Parathyroid adenoma (tissue), 2 donors: ENCODE data around the gene PRKG1.
A peak's percentile ranks its signal among the peaks of the same experiment; 100 is the strongest.

ENCODE experiments used
- H2AFZ ChIP-seq: fragments of 300-600 bp; sonication (generic); one replicate; pipeline ENCODE4 v1.7.0; 2017; ENCODE audit warnings: antibody characterized with exemption, mild to moderate bottlenecking
- H3K27ac ChIP-seq: fragments of 300-600 bp; sonication (generic); one replicate; pipeline ENCODE4 v1.7.0; 2017
- H3K27me3 ChIP-seq: fragments of 300-600 bp; sonication (generic); one replicate; pipeline ENCODE4 v1.7.0; 2017; ENCODE audit warnings: low read length; ENCODE audit not compliant: control insufficient read depth, insufficient read depth
- H3K36me3 ChIP-seq: fragments of 300-600 bp; sonication (generic); one replicate; pipeline ENCODE4 v1.7.0; 2017; ENCODE audit warnings: low read length; ENCODE audit not compliant: control insufficient read depth, insufficient read depth
- H3K4me1 ChIP-seq: fragments of 300-600 bp; sonication (generic); one replicate; pipeline ENCODE4 v1.7.0; 2017; ENCODE audit warnings: control low read depth
- H3K4me2 ChIP-seq: fragments of 300-600 bp; sonication (generic); one replicate; pipeline ENCODE4 v1.7.0; 2017; ENCODE audit warnings: low read length
- H3K4me3 ChIP-seq: fragments of 300-600 bp; sonication (generic); one replicate; pipeline ENCODE4 v1.7.0; 2017; ENCODE audit warnings: low read depth, low read length
- H3K79me2 ChIP-seq: fragments of 300-600 bp; sonication (generic); one replicate; pipeline ENCODE4 v1.7.0; 2017; ENCODE audit warnings: control low read depth
- H3K9ac ChIP-seq: fragments of 300-600 bp; sonication (generic); one replicate; pipeline ENCODE4 v1.7.0; 2017; ENCODE audit warnings: mild to moderate bottlenecking
- H3K9me3 ChIP-seq: fragments of 300-600 bp; sonication (generic); one replicate; pipeline ENCODE4 v1.7.0; 2017; ENCODE audit warnings: low read length; ENCODE audit not compliant: control insufficient read depth
- TF ChIP-seq, protein P1 (sequence below): fragments of 300-600 bp; sonication (generic); IDR thresholded peaks from one replicate; pipeline ENCODE4 v1.7.0; 2017; ENCODE audit warnings: antibody characterized with exemption, mild to moderate bottlenecking
- donor health status: primary hyperparathyroidism.

The PRKG1 gene

DNA sequence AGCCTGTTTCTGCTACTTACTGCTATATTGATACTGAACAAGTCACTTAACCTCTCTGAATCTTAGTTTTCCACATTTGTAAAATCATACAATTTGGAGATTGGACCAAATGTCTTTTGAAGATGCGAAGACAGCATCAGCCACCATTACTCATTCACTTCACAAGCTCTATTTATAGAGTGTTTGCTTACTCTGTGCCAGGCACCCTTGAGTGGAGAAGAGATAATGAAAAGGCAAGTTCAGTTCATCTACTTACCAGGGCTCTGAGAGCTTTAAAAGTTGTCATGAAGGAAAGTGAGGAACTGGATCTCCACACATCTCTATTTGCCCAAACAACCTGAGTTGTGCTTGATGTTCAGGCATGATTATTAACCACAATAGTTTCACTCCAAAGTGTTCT, 347.6 kb downstream of the PRKG1 start:
- no peak overlapping the region for H2AFZ ChIP-seq
- H3K79me2 ChIP-seq = no peaks in the 10 kb centered on the region
- no peak overlapping the region for H3K27ac ChIP-seq
- H3K4me3 ChIP-seq = no peak overlapping the region
- H3K9ac ChIP-seq = no peak overlapping the region
- no peaks in the 10 kb centered on the region for H3K36me3 ChIP-seq
- no peak overlapping the region for H3K4me2 ChIP-seq
- peaks cover 9% of the 10 kb centered on the region for H3K4me1 ChIP-seq
- H3K9me3 ChIP-seq = no peaks in the 10 kb centered on the region
- H3K27me3 ChIP-seq = no peaks in the 10 kb centered on the region
- TF ChIP-seq, protein P1, sequence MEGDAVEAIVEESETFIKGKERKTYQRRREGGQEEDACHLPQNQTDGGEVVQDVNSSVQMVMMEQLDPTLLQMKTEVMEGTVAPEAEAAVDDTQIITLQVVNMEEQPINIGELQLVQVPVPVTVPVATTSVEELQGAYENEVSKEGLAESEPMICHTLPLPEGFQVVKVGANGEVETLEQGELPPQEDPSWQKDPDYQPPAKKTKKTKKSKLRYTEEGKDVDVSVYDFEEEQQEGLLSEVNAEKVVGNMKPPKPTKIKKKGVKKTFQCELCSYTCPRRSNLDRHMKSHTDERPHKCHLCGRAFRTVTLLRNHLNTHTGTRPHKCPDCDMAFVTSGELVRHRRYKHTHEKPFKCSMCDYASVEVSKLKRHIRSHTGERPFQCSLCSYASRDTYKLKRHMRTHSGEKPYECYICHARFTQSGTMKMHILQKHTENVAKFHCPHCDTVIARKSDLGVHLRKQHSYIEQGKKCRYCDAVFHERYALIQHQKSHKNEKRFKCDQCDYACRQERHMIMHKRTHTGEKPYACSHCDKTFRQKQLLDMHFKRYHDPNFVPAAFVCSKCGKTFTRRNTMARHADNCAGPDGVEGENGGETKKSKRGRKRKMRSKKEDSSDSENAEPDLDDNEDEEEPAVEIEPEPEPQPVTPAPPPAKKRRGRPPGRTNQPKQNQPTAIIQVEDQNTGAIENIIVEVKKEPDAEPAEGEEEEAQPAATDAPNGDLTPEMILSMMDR = no peak

DNA sequence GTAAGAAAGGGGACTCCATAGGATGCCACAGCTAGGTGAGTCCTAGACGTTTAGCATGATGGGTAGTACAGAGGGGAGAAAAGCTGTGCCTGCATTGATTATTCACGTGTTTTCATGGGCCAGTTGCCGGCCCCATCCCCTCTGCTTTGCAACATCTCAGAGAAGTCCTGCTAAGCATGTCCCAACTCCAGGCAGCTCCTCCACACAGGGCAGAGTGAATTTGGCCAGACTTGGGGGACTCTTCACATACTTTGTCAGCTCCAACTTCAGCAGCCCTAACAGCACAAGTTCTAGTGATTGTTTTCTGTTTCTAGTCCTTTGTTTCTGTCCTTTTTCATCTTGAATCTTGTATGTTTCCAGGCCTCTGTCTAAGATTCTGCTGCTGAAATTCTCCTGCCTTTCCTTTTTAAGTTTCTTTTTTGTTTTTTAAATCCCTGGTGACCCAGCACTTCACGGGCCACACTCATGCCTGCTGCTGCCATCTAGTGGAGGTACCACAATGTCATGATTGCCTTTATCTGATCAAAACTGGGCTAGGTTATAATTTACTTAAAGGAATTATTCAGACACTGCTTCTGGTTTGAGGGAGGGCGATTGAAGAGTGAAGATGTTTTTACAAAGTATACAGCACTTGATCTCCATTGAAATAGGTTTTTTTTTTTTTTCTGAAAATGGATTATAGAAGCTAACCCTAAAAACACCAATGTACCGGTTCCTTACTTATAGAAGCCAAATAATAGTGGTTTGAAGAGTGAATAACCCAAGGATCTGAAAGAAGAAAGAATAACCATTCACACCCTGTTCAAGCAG, 348.2 kb downstream of the PRKG1 start:
- Histone ChIP-seq H2AFZ (peak overlapping the region; percentile 50), H3K79me2 (no peaks in the 10 kb centered on the region), H3K27ac (no peak overlapping the region), H3K9ac (no peak overlapping the region), H3K4me1 (peaks cover 9% of the 10 kb centered on the region), H3K36me3 (no peaks in the 10 kb centered on the region), H3K9me3 (no peaks in the 10 kb centered on the region), H3K4me3 (no peak overlapping the region), H3K4me2 (no peak overlapping the region), H3K27me3 (no peaks in the 10 kb centered on the region)
- TF ChIP-seq, protein P1 = peak; percentile 90

DNA sequence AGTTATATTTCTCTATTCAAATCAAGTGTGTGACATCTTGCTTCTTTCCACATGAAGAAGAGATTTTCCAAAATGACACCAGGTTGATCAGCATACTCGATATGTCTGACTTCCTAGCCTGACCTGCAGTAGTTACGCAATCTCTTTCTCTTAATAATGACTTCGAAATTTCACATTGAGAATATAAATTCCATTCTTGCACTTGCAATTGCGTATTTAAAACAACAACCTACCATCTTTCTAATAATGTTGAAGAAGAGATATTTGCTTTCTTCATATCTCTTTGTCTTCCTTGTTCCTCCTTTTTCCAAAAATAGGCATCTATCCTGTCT, 348.8 kb downstream of the PRKG1 start:
- Histone ChIP-seq H3K27ac (no peak overlapping the region), H3K36me3 (no peaks in the 10 kb centered on the region), H3K9ac (no peak overlapping the region), H3K27me3 (no peaks in the 10 kb centered on the region), H3K79me2 (no peaks in the 10 kb centered on the region), H3K4me2 (no peak overlapping the region), H3K9me3 (no peaks in the 10 kb centered on the region), H3K4me3 (no peak overlapping the region), H3K4me1 (peaks cover 9% of the 10 kb centered on the region), H2AFZ (no peak overlapping the region)
- TF ChIP-seq, protein P1 = no peak

DNA sequence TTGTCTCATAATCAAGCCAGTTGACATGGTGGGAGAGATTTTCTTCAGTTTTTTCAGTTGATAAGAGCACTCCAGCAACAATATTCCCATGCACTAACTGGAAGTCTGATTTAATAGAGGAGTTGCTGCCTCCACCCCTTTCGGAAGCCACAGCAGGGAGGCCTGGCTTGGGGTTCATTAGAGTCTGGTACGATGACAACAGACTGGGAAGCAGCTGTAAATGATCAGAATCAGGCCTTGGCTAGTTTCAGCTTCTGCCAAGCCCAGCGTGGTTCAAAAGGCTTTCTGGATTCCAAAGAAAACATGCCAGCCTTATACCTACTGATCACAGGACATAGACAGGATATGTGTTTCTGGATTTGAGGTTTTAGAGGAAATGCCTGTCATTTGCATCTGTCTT, 351.1 kb downstream of the PRKG1 start:
- Histone ChIP-seq H3K79me2 (no peaks in the 10 kb centered on the region), H3K36me3 (no peaks in the 10 kb centered on the region), H3K4me1 (peaks cover 9% of the 10 kb centered on the region), H2AFZ (no peak overlapping the region), H3K4me2 (no peak overlapping the region), H3K27ac (no peak overlapping the region), H3K27me3 (no peaks in the 10 kb centered on the region), H3K9me3 (no peaks in the 10 kb centered on the region), H3K9ac (no peak overlapping the region), H3K4me3 (no peak overlapping the region)
- TF ChIP-seq, protein P1 = no peak

DNA sequence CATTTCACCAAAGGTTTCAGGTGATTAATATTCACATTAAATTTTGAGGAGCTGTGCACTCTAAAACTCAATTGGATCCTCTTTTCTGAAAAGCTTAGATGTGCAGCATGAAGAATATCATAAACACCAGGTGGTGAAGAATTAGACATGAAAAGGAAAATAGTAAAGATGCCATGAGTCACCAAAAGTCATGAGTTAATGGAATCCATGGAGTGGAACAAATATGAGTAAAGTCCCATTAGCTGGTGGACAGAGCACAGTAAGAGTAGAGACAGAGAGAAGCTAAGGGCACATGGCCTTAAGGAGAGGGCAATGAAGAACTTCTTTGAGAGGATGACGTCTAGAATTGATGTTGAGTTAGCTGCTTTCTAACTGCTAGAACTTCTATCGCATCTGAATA, 353.5 kb downstream of the PRKG1 start:
- TF ChIP-seq, protein P1 = no peak
- Histone ChIP-seq H3K4me3 (no peak overlapping the region), H2AFZ (no peak overlapping the region), H3K4me1 (no peaks in the 10 kb centered on the region), H3K79me2 (no peaks in the 10 kb centered on the region), H3K36me3 (no peaks in the 10 kb centered on the region), H3K9me3 (no peaks in the 10 kb centered on the region), H3K27ac (no peak overlapping the region), H3K4me2 (no peak overlapping the region), H3K27me3 (no peaks in the 10 kb centered on the region), H3K9ac (no peak overlapping the region)
